ENCODE data around the gene DGKA.

DNA sequence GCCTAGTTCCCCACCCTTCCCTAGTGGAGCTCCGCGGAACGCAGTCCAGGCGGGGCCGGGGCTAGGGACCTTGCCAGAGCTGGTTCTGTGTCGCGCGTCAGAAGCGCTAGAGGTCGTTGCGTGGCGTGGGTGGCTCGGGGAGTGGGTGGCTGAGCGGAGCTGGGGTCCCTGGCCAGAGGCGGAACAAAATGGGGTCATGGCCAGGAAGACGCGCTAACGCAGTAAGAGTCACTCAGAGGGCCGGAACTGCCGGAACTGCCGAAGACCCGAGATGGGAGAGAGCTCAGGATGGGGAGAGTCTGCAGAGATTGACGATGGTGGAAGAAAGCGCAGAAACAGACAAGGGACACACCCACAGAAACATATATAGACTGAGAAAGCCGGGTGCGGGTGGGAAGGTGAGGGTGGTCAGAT, 4.8 kb downstream of the DGKA start:
- TF ChIP-seq POLR2A (IDR thresholded peaks at IDR 0.05) (no peak), POLR2AphosphoS5 (IDR thresholded peaks at IDR 0.05) (no peak), EP300 (IDR thresholded peaks at IDR 0.05; ENCODE audit: low read depth) (no peak)
- TF ChIP-seq, protein P1, sequence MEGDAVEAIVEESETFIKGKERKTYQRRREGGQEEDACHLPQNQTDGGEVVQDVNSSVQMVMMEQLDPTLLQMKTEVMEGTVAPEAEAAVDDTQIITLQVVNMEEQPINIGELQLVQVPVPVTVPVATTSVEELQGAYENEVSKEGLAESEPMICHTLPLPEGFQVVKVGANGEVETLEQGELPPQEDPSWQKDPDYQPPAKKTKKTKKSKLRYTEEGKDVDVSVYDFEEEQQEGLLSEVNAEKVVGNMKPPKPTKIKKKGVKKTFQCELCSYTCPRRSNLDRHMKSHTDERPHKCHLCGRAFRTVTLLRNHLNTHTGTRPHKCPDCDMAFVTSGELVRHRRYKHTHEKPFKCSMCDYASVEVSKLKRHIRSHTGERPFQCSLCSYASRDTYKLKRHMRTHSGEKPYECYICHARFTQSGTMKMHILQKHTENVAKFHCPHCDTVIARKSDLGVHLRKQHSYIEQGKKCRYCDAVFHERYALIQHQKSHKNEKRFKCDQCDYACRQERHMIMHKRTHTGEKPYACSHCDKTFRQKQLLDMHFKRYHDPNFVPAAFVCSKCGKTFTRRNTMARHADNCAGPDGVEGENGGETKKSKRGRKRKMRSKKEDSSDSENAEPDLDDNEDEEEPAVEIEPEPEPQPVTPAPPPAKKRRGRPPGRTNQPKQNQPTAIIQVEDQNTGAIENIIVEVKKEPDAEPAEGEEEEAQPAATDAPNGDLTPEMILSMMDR (IDR thresholded peaks at IDR 0.05): no peak

Data from transverse colon (tissue), 4 donors.